Neuron (in vitro differentiated cells): ENCODE results near the gene AMOTL1.
A peak's percentile ranks its signal among the peaks of the same experiment; 100 is the strongest.

Experiments used
- H2AFZ ChIP-seq: one replicate; pipeline ENCODE4 v1.6.1; 2013; ENCODE audit warnings: low read depth, mild to moderate bottlenecking, inconsistent platforms, low read length, moderate library complexity
- H3K27me3 ChIP-seq: one replicate; pipeline ENCODE4 v1.6.1; 2013; ENCODE audit warnings: low read length; ENCODE audit not compliant: insufficient read depth
- H3K36me3 ChIP-seq: one replicate; pipeline ENCODE4 v1.6.1; 2013; ENCODE audit warnings: low read length; ENCODE audit not compliant: insufficient read depth
- H3K4me1 ChIP-seq: one replicate; pipeline ENCODE4 v1.6.1; 2013; ENCODE audit warnings: low read length; ENCODE audit not compliant: insufficient read depth
- H3K4me3 ChIP-seq: 2 replicates; pipeline ENCODE4 v1.5.1; 2013; ENCODE audit warnings: mild to moderate bottlenecking, low read length, moderate library complexity
- H3K9me3 ChIP-seq: one replicate; pipeline ENCODE4 v1.6.1; 2013; ENCODE audit warnings: low read length

Gene AMOTL1

GRCh38 chr11:94734563-94735275 lies 33.4 kb upstream of the AMOTL1 start:
- H3K27me3 ChIP-seq = no peaks in the 10 kb centered on the region
- peaks cover 35% of the 10 kb centered on the region for H3K4me1 ChIP-seq
- H3K9me3 ChIP-seq = no peaks in the 10 kb centered on the region
- no peaks in the 10 kb centered on the region for H3K36me3 ChIP-seq
- H2AFZ ChIP-seq = no peak overlapping the region
- no peak overlapping the region for H3K4me3 ChIP-seq

DNA sequence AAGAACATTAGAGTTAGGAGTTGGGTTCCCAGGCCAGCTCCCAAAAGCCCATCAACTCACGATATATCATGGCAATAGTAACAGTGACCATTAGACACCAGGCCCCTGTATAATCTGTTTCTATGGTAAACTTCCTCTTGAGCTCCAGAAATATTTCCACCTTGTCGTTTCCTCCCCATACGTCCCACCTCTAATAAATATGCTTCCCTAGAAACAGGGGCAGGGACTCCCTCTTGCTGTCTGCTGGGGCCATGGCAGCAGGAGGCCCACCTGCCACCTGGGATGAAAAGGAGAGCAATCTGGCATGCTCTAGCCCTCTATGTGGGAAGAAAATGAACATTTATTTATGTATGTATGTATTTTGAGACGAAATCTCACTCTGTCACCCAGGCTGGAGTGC lies 32.2 kb upstream of the AMOTL1 start:
- Histone ChIP-seq H3K36me3 (no peaks in the 10 kb centered on the region), H3K27me3 (no peaks in the 10 kb centered on the region), H3K9me3 (no peaks in the 10 kb centered on the region), H3K4me3 (no peak overlapping the region), H2AFZ (no peak overlapping the region), H3K4me1 (peaks cover 28% of the 10 kb centered on the region)

DNA sequence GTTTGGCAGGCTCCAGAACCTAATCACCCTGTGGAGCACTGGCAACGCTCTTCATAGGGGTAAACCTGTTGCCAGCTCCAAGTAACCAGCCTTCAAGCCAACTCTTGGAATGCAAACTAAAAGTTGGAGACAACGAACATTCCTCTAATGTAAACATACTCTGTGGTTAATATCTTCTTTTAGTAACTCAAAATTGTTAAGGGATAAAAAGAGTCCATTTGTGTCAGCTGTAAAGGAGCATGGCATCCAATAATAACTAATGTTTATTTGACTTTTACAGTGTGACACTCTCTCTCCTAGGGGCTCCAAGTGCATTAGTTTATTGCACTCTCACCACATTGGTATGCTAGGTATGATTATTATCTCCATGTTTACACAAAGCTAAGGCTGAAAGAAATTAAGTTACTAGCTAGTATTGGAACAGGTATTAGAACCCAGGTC lies 31.0 kb upstream of the AMOTL1 start:
- no peak overlapping the region for H2AFZ ChIP-seq
- H3K4me1 ChIP-seq = peaks cover 28% of the 10 kb centered on the region
- no peak overlapping the region for H3K4me3 ChIP-seq
- H3K36me3 ChIP-seq = no peaks in the 10 kb centered on the region
- no peaks in the 10 kb centered on the region for H3K27me3 ChIP-seq
- no peaks in the 10 kb centered on the region for H3K9me3 ChIP-seq

- Histone ChIP-seq H3K9me3 (no peaks in the 10 kb centered on the region), H3K4me1 (peaks cover 44% of the 10 kb centered on the region), H3K36me3 (no peaks in the 10 kb centered on the region), H3K4me3 (no peak overlapping the region), H3K27me3 (no peaks in the 10 kb centered on the region), H2AFZ (no peak overlapping the region)
These were observed 29.4 kb upstream of the AMOTL1 start for GRCh38 chr11:94738746-94739145.

- Histone ChIP-seq H3K4me1 (peaks cover 45% of the 10 kb centered on the region), H3K36me3 (no peaks in the 10 kb centered on the region), H3K9me3 (no peaks in the 10 kb centered on the region), H2AFZ (no peak overlapping the region), H3K4me3 (no peak overlapping the region), H3K27me3 (no peaks in the 10 kb centered on the region)
These were observed 28.8 kb upstream of the AMOTL1 start for GRCh38 chr11:94739331-94739730.

DNA sequence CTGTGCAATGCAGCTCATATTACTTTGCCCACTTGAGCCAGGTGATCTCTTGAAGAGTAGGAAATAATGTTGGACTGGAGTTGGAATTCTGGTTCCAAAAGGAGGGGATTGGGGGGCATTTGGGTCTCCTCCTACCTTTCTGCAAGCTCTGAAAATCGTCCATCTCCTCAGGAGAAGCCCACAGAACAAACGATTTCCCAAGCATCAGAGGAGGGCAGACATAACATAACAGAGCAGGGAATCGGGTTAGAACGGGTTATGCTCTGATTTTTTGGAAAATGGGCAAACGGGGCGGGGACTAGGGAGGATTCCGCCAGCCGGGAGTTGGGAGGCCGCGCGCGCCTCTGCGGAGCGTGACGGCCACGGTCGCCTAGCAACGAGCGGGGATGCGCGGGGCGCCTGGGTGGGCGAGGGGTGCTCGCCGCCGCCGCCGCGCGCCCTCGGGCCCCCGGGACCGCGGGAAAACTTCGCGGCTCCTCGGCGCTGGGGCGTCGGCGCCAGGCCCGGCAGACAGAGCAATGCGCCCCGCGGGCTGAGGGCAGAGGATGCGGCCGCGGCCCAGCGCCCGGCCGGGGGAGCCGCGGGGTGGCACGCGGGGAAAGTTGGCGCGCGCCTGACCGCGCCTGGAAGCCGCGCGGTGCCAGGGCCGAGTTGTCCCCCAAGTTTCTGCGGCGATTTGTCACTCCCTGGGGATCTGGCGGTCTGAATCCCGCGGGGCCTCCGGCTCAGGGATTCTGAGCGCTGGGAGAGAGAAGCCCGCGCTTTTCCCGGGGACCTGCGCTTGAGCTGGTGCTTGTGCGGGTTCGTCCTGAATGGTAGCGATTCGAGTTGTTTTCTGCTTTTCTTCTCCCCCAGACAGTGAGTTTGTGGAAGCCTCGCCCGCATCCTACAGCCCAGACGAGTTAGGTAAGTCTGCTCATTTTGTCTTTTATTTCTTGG lies 27.8 kb upstream of the AMOTL1 start:
- Histone ChIP-seq H3K4me3 (peak overlapping the region; percentile 72), H3K4me1 (peaks cover 36% of the 10 kb centered on the region), H3K27me3 (no peaks in the 10 kb centered on the region), H3K9me3 (no peaks in the 10 kb centered on the region), H3K36me3 (no peaks in the 10 kb centered on the region), H2AFZ (peak overlapping the region; percentile 77)

- Histone ChIP-seq H3K36me3 (no peaks in the 10 kb centered on the region), H2AFZ (peak overlapping the region; percentile 77), H3K4me3 (peak overlapping the region; percentile 72), H3K4me1 (peaks cover 36% of the 10 kb centered on the region), H3K9me3 (no peaks in the 10 kb centered on the region), H3K27me3 (no peaks in the 10 kb centered on the region)
These were observed 27.0 kb upstream of the AMOTL1 start for GRCh38 chr11:94741022-94741679.

DNA sequence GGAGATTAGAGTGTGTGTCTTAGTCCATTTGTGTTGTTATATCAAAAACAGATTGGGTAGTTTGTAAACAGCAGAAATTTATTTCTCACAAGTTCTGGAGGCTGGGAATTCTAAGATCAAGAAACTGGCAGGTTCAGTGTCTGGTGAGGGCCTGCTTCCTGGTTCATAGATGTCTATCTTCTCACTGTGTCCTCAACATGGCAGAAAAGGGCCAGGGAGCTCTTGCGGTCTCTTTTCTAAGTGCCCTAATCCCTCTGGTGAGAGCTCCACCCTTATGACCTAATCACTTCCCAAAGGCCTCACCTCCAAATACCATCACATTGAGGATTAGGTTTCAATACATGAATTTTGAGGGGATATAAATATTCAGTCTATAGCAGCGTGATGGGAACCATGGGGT lies 25.5 kb upstream of the AMOTL1 start:
- H3K4me1 ChIP-seq = peaks cover 36% of the 10 kb centered on the region
- no peaks in the 10 kb centered on the region for H3K9me3 ChIP-seq
- no peak overlapping the region for H2AFZ ChIP-seq
- no peak overlapping the region for H3K4me3 ChIP-seq
- H3K27me3 ChIP-seq = no peaks in the 10 kb centered on the region
- no peaks in the 10 kb centered on the region for H3K36me3 ChIP-seq

- peaks cover 8% of the 10 kb centered on the region for H3K36me3 ChIP-seq
- no peak overlapping the region for H3K4me3 ChIP-seq
- peaks cover 21% of the 10 kb centered on the region for H3K4me1 ChIP-seq
- H3K27me3 ChIP-seq = no peaks in the 10 kb centered on the region
- no peak overlapping the region for H2AFZ ChIP-seq
- no peaks in the 10 kb centered on the region for H3K9me3 ChIP-seq
These were observed 21.4 kb upstream of the AMOTL1 start for GRCh38 chr11:94746721-94747120.

DNA sequence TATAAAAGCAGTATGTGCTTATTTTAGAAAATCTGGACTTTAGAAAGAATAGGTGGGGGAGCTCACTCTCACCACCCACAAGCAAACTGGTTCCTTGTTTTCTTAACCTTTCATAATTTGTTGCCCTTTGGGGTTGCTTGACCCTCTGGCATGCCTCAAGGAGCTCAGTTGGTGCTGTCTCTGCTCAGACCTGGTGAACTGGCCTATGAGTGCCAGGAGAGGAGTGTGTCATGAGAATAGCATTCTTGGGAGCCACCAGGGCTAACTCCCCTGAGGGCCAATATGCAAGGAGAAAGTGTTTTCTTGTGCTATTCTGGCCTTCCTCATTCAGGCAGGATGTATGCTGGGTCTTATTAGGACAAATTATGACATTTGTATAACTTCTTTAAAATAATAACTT lies 21.0 kb upstream of the AMOTL1 start:
- Histone ChIP-seq H3K36me3 (peaks cover 8% of the 10 kb centered on the region), H3K4me1 (peaks cover 17% of the 10 kb centered on the region), H3K27me3 (no peaks in the 10 kb centered on the region), H3K4me3 (no peak overlapping the region), H2AFZ (no peak overlapping the region), H3K9me3 (no peaks in the 10 kb centered on the region)

- no peaks in the 10 kb centered on the region for H3K9me3 ChIP-seq
These were observed 20.5 kb upstream of the AMOTL1 start for GRCh38 chr11:94747601-94748041.

GRCh38 chr11:94749369-94749768 lies 18.8 kb upstream of the AMOTL1 start:
- H3K9me3 ChIP-seq = no peaks in the 10 kb centered on the region
- H3K4me1 ChIP-seq = peaks cover 4% of the 10 kb centered on the region
- H3K36me3 ChIP-seq = peaks cover 8% of the 10 kb centered on the region
- no peak overlapping the region for H2AFZ ChIP-seq
- H3K27me3 ChIP-seq = no peaks in the 10 kb centered on the region
- no peak overlapping the region for H3K4me3 ChIP-seq

More at GRCh38 chr11:94747601-94748041, 20.5 kb upstream of the AMOTL1 start:
- peaks cover 15% of the 10 kb centered on the region for H3K4me1 ChIP-seq
- no peak overlapping the region for H3K4me3 ChIP-seq
- no peaks in the 10 kb centered on the region for H3K27me3 ChIP-seq
- H2AFZ ChIP-seq = no peak overlapping the region
- peaks cover 8% of the 10 kb centered on the region for H3K36me3 ChIP-seq
